Measurements from ENCODE around the gene JPH2. TPM values are rescaled to one million over a fixed set of nuclear protein-coding genes. Genes with fewer than 3 reads are reported as not detected.

The JPH2 gene
- total RNA-seq, 1 donor from 2014 or later = 4.6 TPM

- TF ChIP-seq CTCF (IDR thresholded peaks at IDR 0.05) = no peak
- Histone ChIP-seq H3K4me1 (no peaks in the 10 kb centered on the region), H3K27me3 (ENCODE audit: low read depth) (peaks cover 46% of the 10 kb centered on the region), H3K4me3 (no peak overlapping the region), H3K9me3 (no peaks in the 10 kb centered on the region), H3K36me3 (no peaks in the 10 kb centered on the region), H3K27ac (no peak overlapping the region)
- DNase-seq = no peak
- intact Hi-C loops (cut with DNase I) = no loop called here
- no peak for ATAC-seq
Measured at GRCh38 chr20:44113618-44114376, 73.2 kb downstream of the JPH2 start.

GRCh38 chr20:44112889-44113617 lies 73.9 kb downstream of the JPH2 start:
- DNase-seq (no peak), ATAC-seq (no peak)
- no peak for TF ChIP-seq CTCF (IDR thresholded peaks at IDR 0.05)
- no peak overlapping the region for H3K4me3 ChIP-seq
- H3K9me3 ChIP-seq = no peaks in the 10 kb centered on the region
- H3K4me1 ChIP-seq = no peaks in the 10 kb centered on the region
- no peaks in the 10 kb centered on the region for H3K36me3 ChIP-seq
- intact Hi-C loops (cut with DNase I) = no loop called here
- no peak overlapping the region for H3K27ac ChIP-seq
- H3K27me3 ChIP-seq (ENCODE audit: low read depth) = peaks cover 43% of the 10 kb centered on the region

- H3K27ac ChIP-seq = no peak overlapping the region
- no peak overlapping the region for H3K4me3 ChIP-seq
- ATAC-seq = no peak
- no peaks in the 10 kb centered on the region for H3K36me3 ChIP-seq
- H3K4me1 ChIP-seq = no peaks in the 10 kb centered on the region
- DNase-seq = no peak
- TF ChIP-seq CTCF (IDR thresholded peaks at IDR 0.05) = no peak
- peaks cover 41% of the 10 kb centered on the region for H3K27me3 ChIP-seq (ENCODE audit: low read depth)
- intact Hi-C loops (cut with DNase I) = no loop called here
- no peaks in the 10 kb centered on the region for H3K9me3 ChIP-seq
Measured at GRCh38 chr20:44112456-44112855, 74.5 kb downstream of the JPH2 start.

GRCh38 chr20:44111712-44112335 lies 75.2 kb downstream of the JPH2 start:
- ATAC-seq = no peak
- no peak for DNase-seq
- no peak overlapping the region for H3K27ac ChIP-seq
- no peaks in the 10 kb centered on the region for H3K9me3 ChIP-seq
- intact Hi-C loops (cut with DNase I) = no loop called here
- H3K36me3 ChIP-seq = no peaks in the 10 kb centered on the region
- TF ChIP-seq CTCF (IDR thresholded peaks at IDR 0.05) = no peak
- H3K4me1 ChIP-seq = no peaks in the 10 kb centered on the region
- H3K27me3 ChIP-seq (ENCODE audit: low read depth) = peaks cover 35% of the 10 kb centered on the region
- H3K4me3 ChIP-seq = no peak overlapping the region

- intact Hi-C loops (cut with DNase I) = no loop called here
- Histone ChIP-seq H3K4me3 (no peak overlapping the region), H3K27me3 (ENCODE audit: low read depth) (peaks cover 26% of the 10 kb centered on the region), H3K4me1 (no peaks in the 10 kb centered on the region), H3K36me3 (no peaks in the 10 kb centered on the region), H3K9me3 (no peaks in the 10 kb centered on the region), H3K27ac (no peak overlapping the region)
- TF ChIP-seq CTCF (IDR thresholded peaks at IDR 0.05) = no peak
- DNase-seq (no peak), ATAC-seq (no peak)
Measured at GRCh38 chr20:44110816-44111568, 76.0 kb downstream of the JPH2 start.

Data from lower lobe of right lung (tissue), 2 donors.